NAMALWA (cell line): ENCODE measurements around the gene MFGE8.
"Not testable (repeated sequence)": the region's sequence is repeated elsewhere in the genome, so short reads cannot be mapped to it uniquely, and the experiment has no call there.

Source experiments
- DNase-seq: peaks from one replicate; pipeline ENCODE4 v3.0.0-alpha.2; 2015; ENCODE audit warnings: low spot score

MFGE8 gene, protein sequence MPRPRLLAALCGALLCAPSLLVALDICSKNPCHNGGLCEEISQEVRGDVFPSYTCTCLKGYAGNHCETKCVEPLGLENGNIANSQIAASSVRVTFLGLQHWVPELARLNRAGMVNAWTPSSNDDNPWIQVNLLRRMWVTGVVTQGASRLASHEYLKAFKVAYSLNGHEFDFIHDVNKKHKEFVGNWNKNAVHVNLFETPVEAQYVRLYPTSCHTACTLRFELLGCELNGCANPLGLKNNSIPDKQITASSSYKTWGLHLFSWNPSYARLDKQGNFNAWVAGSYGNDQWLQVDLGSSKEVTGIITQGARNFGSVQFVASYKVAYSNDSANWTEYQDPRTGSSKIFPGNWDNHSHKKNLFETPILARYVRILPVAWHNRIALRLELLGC

DNA sequence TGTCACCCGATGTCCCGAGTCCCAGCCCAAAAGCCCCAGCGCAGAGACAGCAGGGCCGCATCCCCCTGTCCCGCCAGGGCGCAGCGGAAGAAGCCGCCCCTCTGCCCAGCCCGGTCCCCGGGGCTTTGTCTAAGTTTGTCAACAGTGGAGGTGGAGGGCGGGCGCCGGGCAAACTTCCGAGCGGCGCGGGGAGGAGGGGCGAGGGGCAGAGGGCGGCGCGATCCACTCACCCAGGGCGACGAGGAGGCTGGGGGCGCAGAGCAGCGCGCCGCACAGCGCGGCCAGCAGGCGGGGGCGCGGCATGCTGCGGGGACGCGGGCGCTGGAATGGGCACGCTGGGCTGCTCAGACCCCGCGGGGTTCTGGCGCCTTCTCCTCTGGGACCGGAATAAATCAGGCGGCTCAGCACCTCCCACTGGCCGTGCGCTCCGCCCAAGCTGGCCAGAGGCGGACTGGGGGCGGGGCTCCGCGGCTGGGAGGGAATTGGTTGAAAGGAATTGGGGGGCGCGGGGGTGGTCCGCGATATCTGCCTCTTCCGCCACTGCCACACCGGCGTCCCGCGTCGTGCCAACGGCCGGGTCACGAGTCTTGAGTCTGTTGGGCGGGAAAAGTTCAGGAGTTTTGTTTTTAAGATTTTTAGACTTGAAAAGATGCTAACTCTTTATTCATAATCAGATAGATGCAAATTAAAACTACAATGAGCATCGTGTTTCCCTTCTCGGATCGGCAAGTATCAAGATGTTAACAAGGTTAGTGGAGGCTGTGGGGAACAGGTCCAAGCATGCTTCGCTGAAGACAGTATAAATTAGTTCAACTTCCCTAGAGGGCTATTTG is at the start of gene MFGE8:
MFGE8 (minus strand) TSS at position 363 of the 833 bp plus-strand sequence; CDS start at position 303, 60 bp downstream.
- DNase-seq, result peak; percentile 86

DNA sequence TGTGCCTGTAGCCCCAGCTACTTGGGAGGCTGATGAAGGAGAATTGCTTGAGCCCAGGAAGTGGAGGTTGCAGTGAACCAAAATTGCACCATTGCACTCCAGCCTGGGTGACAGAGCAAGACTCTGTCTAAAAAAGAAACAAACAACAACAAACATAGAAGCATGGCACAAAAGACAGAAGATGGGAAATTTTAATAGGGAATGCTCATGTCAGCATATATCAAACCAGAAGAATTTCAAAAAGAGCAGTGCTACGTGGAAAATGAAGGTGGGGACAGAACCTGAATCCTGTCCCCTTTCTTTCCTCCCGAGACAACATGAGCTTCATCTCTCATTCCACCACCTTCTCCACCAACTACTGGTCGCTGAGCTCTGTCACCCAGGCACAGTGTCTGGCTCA is 46.3 kb upstream of the MFGE8 start:
- no peak for DNase-seq

DNA sequence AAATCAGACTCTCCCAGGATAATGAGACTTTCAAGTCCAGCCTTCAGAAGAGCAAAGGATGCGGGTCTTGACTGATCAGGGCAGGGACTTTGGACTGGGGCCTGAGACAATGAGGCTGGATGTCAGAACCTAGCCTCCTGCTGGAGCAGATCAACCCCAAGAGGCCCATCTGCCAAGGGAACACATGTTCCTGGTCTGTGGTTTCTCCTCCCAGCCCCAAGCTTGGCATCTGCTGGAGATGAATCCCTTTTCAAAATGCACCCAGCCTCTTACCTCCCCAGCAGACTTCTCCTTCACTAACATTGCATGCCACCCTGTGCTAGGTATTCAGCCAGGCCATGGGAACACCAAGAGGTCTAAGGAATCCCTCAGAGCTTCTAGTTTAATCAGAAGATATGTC is 43.7 kb upstream of the MFGE8 start:
- no peak for DNase-seq

DNA sequence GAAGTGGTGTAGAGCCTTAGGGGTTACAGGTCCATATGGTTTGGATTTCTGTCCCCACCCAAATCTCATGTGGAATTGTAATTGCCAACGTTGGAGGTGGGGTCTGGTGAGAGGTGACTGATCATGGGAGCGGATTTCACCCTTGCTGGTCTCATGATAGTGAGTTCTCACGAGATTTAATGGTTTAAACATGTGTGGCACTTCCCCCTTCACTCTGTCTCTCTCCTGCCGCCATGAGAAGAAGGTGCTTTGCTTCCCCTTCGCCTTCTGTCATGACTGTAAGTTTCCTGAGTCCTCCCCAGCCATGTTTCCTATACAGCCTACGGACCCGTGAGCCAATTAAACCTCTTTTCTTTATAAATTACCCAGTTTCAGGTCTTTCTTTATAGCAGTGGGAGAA is 43.1 kb upstream of the MFGE8 start:
- no peak for DNase-seq

DNA sequence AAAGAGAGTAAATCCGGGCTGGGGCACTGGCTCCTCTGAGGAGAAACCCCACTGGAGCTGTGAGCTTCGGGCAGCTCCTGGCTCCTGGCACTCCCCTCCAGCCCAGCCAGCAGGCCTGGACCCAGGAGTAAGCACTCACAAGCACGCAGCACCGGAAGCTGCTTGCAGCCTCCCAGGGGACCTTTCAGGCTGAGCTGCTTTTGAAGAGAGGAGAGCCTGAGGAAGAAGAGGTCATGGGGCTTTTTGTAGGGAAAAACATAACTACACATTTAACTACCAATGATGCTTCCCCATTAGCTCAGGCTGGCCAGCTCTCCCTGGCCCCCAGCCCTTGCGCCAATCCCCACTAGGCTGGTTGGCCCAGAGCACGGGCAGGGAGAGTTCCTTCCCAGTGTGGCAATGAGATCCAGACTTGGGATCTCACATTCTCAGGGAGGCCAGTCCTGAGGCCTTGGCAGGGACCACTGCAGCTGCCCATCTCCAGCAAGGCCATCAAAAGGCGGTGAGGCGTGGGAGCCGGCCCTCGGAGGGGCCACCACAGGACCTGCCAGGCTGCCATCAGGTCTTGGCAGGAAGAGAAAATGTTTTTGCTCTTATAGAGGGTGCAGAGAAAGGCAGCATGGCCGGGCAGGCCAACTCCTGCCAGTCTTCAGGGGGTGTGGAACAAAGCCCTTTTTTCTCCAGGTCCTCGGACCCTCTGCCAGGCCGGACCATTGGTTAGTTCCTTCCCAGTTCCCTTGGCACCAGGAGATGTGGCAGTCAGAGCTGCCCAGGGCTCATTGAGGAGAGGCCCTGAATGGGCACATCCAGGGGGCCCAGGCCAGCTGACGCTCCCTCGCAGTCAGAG is 41.5 kb upstream of the MFGE8 start:
- DNase-seq, result peak; percentile 15

DNA sequence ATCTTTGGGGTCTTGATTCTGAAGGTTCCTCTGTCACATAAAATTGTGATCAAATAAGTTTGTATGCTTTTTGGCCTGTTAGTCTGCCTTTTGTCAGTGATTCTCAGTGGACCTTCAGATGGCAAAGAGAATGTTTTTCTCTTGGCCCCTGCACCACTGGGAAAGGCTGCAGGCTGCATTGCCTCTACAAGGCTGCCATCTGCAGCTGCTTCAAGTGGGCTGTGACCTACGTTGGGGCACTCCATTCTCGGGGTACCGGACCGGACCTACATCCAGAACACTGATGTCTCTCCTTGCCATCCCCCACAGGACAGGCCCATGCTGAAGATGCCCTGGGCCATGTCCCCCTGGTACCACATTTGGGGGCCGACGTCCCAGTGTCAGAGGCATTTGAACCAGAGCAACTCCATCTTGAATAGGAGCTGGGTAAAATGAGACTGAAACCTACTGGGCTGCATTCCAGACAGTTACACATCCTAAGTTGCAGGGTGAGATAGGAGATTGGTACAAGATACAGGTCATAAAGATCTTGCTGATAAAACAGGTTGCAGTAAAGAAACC is 37.5 kb upstream of the MFGE8 start:
- DNase-seq, result no peak

DNA sequence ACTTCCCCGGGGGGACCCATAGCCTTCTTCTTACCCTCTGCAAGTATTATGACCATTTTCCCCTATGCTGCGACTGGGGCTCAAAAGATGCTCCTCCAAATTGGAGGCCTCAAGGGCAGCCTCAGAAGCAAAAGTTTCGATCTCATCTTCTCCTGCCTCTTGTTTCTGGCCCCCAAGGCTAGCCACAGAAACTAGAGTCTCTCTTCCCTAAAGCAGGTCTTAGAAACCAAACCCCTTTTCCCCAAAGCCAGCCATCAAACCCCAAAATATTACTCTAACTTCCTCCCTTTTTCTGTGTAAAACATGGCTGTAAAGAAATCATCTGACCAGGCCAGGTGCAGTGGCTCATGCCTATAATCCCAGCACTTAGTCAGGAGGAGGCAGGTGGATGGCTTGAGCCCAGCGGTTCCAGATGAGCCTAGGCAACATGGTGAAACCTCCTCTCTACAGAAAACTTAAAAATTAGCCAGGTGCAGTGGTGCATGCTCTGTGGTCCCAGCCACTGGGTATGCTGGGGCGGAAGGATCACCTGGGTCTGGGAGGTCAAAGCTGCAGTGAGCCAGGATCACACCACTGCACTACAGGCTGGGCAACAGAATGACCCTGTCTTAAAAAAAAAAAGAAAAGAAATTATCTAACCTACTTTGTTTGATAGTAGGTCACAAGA is 36.7 kb upstream of the MFGE8 start:
- DNase-seq, result no peak

DNA sequence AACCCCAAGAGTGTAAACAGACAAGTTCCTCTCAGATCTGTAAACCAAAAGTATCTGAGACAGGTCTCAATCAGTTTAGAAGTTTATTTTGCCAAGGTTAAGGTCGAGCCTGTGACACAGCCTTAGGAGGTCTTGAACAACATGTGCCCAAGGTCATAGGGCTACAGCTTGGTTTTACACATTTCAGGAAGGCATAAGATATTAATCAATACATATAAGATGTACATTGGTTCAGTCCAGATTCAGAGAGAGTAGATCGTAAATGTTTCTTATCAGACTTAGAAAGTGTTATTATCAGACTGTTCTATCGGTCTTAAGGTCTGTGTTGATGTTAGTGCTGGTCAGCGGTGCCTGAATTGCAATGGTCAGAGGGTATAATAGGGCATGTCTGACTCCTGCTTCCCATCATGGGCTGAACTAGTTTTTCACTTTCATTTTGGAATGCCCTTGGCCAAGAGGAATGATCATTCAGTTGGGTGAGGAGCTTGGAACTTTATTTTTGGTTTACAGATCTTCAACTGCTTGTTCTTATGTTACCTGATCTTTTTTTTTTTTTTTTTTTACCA is 27.0 kb upstream of the MFGE8 start:
- DNase-seq, result no peak

DNA sequence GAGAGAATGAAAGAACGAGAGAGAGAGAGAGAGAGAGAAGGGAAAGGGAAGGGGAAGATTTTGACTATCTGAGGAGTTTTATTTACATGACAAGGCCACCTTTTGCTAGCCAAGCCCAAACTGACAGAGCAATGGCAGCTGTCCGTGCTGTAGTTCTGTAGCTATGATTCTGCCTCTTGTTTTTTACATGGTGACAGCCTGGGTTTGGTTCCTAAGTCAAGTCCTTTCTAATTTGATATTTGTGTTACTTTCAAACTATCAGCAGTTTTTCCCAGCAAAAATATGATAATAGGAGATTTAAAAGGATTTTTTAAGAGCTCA is 26.3 kb upstream of the MFGE8 start:
- no peak for DNase-seq

DNA sequence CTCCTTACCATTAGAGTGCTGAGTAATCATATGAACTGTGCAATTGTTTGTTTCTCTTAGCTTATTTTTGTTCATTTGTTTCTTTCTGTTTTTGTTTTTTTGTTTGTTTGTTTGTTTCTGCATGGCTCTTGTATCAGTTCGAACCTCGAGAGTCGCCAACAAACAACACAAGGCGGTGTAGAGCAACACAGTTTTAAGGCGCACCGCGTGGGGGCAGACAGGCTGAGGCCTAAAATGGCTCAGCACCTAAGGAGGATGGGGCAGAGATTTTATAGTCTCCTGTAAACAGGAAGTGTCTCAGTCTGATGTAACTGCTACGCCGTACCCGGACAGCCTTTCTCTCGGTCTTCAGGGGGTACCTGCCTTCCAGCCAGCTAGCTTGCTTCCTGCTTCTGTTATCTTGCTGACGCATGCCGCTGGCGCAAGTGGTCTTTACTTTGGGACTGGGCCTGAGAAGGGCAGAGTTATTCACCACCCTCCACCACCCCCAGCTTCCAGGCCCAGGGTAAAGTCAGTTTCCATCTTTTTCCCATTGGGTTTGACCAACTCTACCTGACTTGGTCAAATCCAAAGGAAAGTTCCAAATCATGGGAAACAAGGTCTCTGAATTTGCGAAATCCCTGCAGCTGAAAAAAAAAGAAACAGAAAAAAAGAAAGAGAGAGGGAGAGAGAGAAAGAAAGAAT is 25.8 kb upstream of the MFGE8 start:
- DNase-seq, result no peak

DNA sequence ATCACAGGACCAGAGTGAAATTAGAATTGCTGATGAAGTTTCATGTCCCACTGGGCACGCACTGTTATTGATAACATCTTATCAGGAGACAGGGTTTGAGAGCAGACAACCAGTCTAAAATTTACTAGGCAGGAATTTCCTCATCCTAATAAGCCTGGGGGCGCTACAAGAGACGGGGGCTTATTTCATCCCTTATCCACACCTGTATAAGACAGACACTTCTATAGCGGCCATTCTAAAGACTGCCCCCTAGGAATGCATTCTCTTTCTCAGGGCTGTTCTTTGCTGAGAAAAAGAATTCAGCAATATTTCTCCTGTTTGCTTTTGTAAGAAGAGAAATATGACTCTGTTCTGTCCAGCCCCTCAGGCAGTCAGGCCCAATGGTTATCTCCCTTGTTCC is 21.3 kb upstream of the MFGE8 start:
- DNase-seq, result not testable (repeated sequence)

DNA sequence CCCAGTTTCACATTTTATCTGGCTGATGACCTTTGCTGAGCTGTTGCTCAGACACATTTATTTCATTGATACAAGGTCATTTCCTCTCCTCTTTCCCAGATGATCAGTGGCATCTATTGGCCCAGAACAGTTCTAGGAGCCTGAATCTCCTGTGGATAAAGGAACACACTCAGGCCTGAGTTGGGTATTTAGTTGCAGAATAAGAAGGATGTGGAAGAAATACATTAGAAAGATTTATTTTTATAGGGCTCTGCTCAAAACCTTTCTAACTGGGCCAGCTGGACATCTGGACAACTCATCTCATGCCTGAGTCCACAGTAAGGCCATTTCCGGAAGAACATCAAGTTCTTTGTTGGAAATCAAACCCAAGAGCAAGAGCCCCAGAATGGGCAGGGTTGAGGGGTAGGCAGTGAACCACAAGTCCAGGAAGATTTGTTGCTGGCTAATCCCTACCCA is 19.7 kb upstream of the MFGE8 start:
- no peak for DNase-seq

DNA sequence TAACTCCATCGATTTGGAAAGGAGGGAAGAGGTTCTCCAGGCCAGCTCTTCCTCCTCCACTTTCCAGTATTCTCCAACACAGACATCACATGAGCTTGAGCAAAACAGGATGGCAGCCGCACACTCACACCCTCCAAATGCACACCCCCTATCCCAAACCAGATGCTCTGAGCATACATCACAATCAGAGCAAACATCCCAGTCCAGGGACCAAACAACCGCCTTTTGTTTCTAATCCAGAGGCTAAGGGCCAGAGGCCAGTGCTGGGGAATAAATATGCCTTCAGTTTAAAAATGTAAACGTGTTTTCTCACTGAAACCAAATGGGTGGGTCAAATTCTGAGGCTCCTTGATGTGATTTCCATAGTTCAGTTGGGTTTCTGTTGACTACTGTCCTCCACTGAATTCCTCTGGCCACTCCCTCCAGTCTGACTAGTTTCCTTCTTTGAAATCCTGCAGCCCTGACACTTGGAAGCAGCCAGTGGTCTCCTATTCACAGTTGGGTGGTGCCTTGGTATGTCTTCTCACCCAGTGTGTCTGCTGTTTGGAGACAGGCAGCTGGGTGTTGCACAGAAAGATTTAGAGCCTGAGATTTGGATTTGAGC is 19.2 kb upstream of the MFGE8 start:
- no peak for DNase-seq

DNA sequence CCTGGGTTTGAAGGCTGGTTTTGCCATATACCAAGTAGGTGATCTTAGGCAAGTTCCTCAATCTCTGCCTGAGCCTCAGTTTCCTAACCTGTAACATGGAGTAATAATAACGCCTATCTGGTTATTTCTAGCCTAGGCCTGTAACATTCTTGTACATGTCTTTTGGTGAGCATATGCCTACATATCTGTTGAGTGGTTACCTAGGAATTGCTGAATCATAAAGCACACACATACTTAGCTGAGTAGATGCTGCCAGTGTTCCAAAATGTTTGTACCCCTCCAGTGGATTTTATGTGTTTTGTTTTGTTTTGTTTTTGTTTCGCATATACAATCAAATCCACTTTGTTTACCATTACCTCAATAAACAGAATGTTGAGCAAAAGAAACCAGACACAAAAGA is 17.4 kb upstream of the MFGE8 start:
- DNase-seq, result no peak

DNA sequence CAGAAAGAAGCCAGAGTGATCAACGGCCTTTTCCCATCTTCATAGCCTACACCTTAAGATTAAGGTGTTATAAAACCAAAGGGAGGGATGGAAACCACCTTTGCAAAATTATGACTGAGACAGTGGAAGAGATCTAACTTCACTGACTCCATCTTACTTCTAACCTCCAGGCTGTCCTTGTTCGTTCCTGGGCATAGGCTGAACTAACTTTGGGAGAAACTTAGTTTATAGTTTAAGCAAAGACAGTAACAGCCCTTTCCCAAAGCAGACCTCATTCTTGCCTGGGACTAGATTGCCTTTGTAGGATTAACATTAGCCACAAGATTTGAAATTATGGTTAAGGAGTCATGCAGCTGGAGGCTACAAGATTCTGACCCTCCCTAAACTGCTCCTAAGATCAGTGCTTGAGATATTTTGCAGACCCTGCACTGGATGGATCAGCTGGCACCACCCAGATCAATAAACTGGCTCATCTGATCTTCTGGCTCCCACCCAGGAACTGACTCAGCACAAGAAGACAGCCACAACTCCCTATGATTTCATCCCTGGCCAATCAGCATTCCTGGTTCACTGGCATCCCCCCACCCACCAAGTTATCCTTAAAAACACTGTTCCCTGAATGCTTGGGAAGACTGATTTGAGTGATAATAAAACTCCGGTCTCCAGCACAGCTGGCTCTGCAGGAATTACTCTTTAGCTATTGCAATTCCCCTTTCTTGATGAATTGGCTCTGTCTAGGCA is 16.3 kb upstream of the MFGE8 start:
- not testable (repeated sequence) for DNase-seq

DNA sequence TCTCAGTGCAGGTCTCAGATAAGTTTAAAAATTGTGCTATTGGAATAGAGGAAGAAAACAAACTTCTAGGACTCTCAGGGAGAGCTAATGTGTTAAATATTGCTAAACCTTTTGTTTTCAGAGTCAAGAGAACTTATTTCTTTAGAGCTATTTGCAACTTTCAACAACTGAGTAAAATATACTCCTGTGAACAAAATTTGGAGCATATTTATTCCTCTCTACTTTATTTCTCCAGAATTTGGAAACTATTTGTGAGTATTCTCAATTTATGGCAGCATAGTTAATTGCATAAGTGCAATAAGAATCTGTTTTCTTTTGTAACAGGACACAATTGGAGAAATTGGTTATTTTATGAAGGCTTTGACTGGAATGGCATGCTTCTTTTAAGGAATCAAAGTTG is 15.0 kb upstream of the MFGE8 start:
- DNase-seq, result not testable (repeated sequence)

DNA sequence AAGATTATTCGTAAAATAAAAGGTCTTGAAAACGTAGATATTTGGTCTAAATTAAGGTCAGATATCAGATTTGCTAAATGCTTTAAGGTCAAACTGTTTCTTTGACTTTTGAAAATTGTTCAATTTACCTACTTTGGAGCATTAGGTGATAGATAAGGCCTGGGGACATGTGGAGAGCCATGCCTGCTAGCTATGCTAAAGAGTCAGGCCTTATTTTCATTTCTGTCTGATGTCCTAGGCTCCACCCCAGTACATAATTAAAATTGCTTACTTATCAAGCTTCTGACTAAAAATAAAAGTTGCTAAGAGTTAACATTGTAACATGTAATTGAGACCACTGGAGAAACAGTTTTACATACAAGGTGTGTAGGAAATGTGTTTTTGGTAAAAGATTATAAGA is 12.5 kb upstream of the MFGE8 start:
- not testable (repeated sequence) for DNase-seq

DNA sequence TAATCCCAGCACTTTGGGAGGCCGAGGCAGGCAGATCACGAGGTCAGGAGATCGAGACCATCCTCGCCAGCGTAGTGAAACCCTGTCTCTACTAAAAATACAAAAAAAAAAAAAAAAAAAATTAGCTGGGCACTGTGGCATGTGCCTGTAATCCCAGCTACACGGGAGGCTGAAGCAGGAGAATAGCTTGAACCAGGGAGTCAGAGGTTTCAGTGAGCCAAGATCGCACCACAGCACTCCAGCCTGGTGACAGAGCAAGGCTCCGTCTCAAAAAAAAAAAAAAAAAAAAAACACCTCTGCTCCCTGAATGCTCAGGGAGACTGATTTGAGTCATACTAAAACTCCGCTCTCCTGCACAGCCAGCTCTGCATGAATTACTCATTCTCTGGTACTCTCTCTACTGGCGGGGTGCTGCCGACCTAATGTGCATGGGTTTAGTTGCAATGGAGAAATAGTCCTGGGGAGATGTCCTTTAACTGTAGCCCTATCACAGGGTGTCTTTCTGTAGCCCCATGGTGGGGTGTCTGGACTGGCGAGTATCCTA is 7.8 kb upstream of the MFGE8 start:
- DNase-seq, result not testable (repeated sequence)
